Neural cell (in vitro differentiated cells): Measurements from ENCODE around the gene PMPCA.

Experiments
- EP300 ChIP-seq: fragments of 450-650 bp; conservative IDR thresholded peaks from 2 replicates; pipeline ENCODE4 v1.6.1; 2014; ENCODE audit warnings: antibody characterized with exemption, mild to moderate bottlenecking, moderate library complexity; ENCODE audit not compliant: poor library complexity, severe bottlenecking
- EZH2 ChIP-seq: fragments of 200-600, 300-800 bp; shearing (Covaris generic), sonication (generic); IDR thresholded peaks from 2 replicates; pipeline ENCODE4 v1.6.1; 2014; ENCODE audit warnings: antibody characterized with exemption, low read length, borderline replicate concordance, mild to moderate bottlenecking; ENCODE audit not compliant: insufficient read depth, poor library complexity, severe bottlenecking
- MXI1 ChIP-seq: fragments of 450-650 bp; conservative IDR thresholded peaks from 2 replicates; pipeline ENCODE4 v1.6.1; 2014; ENCODE audit warnings: antibody characterized with exemption, mild to moderate bottlenecking; ENCODE audit not compliant: poor library complexity, severe bottlenecking
- POLR2AphosphoS5 ChIP-seq: IDR thresholded peaks from 2 replicates; pipeline ENCODE4 v1.6.1; 2012
- SMC3 ChIP-seq: fragments of 450-650 bp; conservative IDR thresholded peaks from 2 replicates; pipeline ENCODE4 v1.6.1; 2014; ENCODE audit warnings: antibody characterized with exemption, mild to moderate bottlenecking, moderate library complexity; ENCODE audit not compliant: poor library complexity
- TF ChIP-seq, protein P1 (sequence below): fragments of 450-650 bp; IDR thresholded peaks from 2 replicates; pipeline ENCODE4 v1.5.1; 2014; ENCODE audit warnings: antibody characterized with exemption, mild to moderate bottlenecking, moderate library complexity; ENCODE audit not compliant: poor library complexity, severe bottlenecking

DNA sequence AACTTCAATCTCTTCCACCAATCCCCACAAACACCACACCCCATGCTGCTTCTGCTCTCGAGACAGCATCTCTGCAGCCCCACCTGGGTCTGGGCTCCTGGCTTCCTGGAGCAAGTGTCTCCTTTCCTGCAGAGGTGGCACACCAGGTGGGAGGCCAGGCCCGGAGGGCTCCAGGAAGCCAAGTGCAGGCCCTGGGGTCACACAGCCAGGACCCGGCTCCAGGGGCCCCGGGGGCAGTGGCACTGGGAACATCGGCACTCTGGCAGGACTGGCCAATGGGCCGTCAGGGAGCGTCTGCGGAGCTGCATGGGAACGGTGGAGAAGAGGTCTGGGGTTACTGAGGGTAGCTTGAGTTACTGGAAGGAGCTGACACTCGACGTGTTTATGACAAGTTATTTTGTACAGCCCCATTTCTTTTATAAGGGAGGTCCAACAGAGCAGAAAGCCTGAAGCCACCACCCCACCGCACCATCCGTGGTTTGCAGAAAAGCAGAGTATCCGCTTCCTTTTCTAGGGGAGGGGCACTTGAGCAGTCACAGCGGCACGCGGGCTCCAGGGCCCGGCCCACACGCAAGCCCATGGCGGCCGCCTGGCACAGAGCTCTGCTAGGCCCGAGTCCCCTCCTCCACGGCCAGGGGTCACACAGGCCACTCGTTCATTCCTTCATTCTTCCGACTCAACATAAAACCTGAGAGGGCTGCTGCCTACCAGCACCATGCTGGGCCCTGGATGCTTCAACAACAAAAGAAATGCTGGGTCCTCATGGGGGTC lies 43.8 kb downstream of the PMPCA start:
- TF ChIP-seq EZH2 (no peak), POLR2AphosphoS5 (no peak), EP300 (no peak), SMC3 (no peak), MXI1 (no peak)
- TF ChIP-seq, protein P1, sequence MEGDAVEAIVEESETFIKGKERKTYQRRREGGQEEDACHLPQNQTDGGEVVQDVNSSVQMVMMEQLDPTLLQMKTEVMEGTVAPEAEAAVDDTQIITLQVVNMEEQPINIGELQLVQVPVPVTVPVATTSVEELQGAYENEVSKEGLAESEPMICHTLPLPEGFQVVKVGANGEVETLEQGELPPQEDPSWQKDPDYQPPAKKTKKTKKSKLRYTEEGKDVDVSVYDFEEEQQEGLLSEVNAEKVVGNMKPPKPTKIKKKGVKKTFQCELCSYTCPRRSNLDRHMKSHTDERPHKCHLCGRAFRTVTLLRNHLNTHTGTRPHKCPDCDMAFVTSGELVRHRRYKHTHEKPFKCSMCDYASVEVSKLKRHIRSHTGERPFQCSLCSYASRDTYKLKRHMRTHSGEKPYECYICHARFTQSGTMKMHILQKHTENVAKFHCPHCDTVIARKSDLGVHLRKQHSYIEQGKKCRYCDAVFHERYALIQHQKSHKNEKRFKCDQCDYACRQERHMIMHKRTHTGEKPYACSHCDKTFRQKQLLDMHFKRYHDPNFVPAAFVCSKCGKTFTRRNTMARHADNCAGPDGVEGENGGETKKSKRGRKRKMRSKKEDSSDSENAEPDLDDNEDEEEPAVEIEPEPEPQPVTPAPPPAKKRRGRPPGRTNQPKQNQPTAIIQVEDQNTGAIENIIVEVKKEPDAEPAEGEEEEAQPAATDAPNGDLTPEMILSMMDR = no peak
